GM12864 (cell line): ENCODE results near the gene PAWR.
"Not testable (repeated sequence)": the region's sequence is repeated elsewhere in the genome, so short reads cannot be mapped to it uniquely, and the experiment has no call there.

Source experiments
- DNase-seq: peaks from one replicate; pipeline ENCODE4 v3.0.0-alpha.2; 2011; ENCODE audit warnings: low read depth
- H3K4me3 ChIP-seq: 2 replicates; pipeline ENCODE4 v1.5.1; 2011; ENCODE audit warnings: mild to moderate bottlenecking, low read depth, low read length, control low read depth
- TF ChIP-seq, protein P1 (sequence below): IDR thresholded peaks from 2 replicates; pipeline ENCODE4 v1.5.1; 2011; ENCODE audit warnings: low read depth, mild to moderate bottlenecking, moderate library complexity, low read length, control low read depth, inconsistent platforms; ENCODE audit errors: missing control alignments

PAWR gene

GRCh38 chr12:79657136-79657535, 33.6 kb downstream of the PAWR start:
- TF ChIP-seq, protein P1, sequence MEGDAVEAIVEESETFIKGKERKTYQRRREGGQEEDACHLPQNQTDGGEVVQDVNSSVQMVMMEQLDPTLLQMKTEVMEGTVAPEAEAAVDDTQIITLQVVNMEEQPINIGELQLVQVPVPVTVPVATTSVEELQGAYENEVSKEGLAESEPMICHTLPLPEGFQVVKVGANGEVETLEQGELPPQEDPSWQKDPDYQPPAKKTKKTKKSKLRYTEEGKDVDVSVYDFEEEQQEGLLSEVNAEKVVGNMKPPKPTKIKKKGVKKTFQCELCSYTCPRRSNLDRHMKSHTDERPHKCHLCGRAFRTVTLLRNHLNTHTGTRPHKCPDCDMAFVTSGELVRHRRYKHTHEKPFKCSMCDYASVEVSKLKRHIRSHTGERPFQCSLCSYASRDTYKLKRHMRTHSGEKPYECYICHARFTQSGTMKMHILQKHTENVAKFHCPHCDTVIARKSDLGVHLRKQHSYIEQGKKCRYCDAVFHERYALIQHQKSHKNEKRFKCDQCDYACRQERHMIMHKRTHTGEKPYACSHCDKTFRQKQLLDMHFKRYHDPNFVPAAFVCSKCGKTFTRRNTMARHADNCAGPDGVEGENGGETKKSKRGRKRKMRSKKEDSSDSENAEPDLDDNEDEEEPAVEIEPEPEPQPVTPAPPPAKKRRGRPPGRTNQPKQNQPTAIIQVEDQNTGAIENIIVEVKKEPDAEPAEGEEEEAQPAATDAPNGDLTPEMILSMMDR, result no peak
- DNase-seq, result no peak
- H3K4me3 ChIP-seq, result no peak overlapping the region

GRCh38 chr12:79655036-79655435, 35.7 kb downstream of the PAWR start:
- TF ChIP-seq, protein P1, result no peak
- no peak overlapping the region for H3K4me3 ChIP-seq

GRCh38 chr12:79652521-79652920, 38.2 kb downstream of the PAWR start:
- no peak for DNase-seq
- no peak overlapping the region for H3K4me3 ChIP-seq
- TF ChIP-seq, protein P1, result no peak

More at GRCh38 chr12:79655036-79655435, 35.7 kb downstream of the PAWR start:
- DNase-seq, result no peak

DNA sequence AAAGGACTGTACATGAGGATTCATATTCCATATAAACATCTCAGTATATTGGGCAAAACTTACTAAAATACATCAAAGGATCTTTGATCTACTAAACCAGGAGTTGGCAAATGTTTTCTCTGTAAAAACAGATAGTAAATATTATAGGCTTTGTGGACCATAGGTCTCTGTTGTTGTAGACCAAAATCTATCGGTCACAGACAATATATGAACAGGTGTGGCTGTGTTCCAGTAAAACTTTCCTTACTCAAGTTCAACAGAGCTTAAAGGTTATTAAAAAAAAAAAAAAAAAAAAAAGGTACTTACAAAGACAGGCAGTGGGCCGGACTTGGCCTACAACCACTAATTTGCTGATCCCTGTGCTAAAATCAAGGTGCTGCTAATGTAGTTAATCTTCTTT, 40.3 kb downstream of the PAWR start:
- TF ChIP-seq, protein P1, result no peak
- no peak overlapping the region for H3K4me3 ChIP-seq
- DNase-seq, result no peak

DNA sequence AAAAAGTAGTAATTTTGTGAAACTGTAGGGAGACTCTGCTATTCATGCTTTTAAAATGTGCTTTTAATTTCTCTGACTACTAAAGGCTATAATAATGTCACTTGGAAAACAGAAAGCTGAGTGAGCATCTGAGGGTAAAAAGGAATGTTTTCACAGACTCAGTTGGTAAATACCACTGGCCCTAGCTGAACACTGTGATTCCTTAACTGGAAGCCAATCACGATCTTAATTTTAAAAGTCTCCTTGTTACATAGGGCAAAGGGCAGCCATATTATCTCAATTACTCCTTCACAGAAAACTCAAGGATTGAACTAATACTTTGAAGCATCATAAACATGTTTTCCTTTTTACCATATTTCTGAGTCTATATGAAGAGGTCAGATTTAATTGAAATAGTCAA, 41.9 kb downstream of the PAWR start:
- no peak for DNase-seq
- TF ChIP-seq, protein P1, result no peak
- no peak overlapping the region for H3K4me3 ChIP-seq

DNA sequence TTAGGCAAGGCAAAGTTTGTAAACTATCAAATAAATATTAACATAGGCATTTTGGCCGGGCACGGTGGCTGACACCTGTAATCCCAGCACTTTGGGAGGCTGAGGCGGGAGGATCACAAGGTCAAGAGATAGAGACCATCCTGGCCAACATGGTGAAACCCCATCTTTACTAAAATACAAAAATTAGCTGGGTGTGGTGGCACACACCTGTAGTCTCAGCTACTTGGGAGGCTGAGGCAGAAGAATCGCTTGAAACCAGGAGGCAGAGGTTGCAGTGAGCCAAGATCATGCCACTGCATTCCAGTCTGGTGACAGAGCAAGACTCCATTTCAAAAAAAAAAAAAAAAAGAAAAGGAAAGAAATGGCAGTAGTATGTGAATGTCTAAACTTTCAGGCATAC, 43.9 kb downstream of the PAWR start:
- not testable (repeated sequence) for DNase-seq, H3K4me3 ChIP-seq

DNA sequence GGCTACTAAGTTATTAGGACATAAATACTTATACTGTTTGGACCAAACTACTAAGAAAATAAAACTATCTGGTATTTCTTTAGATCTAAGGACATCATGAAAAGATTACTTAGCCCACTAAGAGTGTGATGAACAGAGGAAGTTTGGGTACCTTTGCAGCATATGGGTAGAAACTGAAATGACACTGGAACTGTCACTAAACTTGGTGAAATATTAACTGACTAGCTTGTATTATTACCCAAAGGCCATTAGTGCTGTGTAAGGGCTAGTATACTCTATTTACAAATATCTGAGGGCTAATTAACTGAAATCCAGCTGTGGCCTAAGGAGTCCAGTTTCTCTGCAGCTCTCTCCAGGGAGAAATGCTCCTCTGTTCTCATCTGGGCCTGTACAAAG, 45.5 kb downstream of the PAWR start:
- DNase-seq, result no peak
- H3K4me3 ChIP-seq, result no peak overlapping the region
- TF ChIP-seq, protein P1, result no peak
